Suprapubic skin (tissue), 4 donors: Measurements from ENCODE around the gene C11orf42.
"Not testable (repeated sequence)": the region's sequence is repeated elsewhere in the genome, so short reads cannot be mapped to it uniquely, and the experiment has no call there.

Source experiments
- CTCF ChIP-seq, 2 donors: fragments of 200-600 bp in 1 of 2; fragments of 450-650 bp in 1 of 2; sonication (generic) in 1 of 2; IDR thresholded peaks; one replicate each; pipeline ENCODE4 v1.5.1; 2016 to 2019; ENCODE audit warnings: antibody characterized with exemption in 2 of 2, mild to moderate bottlenecking in 1 of 2, moderate library complexity in 1 of 2
- EP300 ChIP-seq: sonication (generic); formaldehyde crosslinking; IDR thresholded peaks from one replicate; pipeline ENCODE4 v1.6.1; 2017; ENCODE audit warnings: antibody characterized with exemption
- POLR2A ChIP-seq, 2 donors: fragments of 450-650 bp; IDR thresholded peaks; one replicate each; pipeline ENCODE4 v1.6.1; 2017; ENCODE audit warnings: antibody characterized with exemption in 2 of 2, mild to moderate bottlenecking in 2 of 2, moderate library complexity in 2 of 2
- POLR2AphosphoS5 ChIP-seq, 3 donors: sonication (generic); formaldehyde crosslinking; IDR thresholded peaks; one replicate each; pipeline ENCODE4 v1.6.1; 2017; ENCODE audit warnings: antibody characterized with exemption in 3 of 3

GRCh38 chr11:6248897-6249296 lies 43.5 kb downstream of the C11orf42 start:
- TF ChIP-seq EP300; CTCF (IDR thresholded peaks at IDR 0.05); POLR2AphosphoS5 (IDR thresholded peaks at IDR 0.05); POLR2A (IDR thresholded peaks at IDR 0.05): not testable (repeated sequence)
